ENCODE measurements around the gene SERTAD2.

SERTAD2 gene

GRCh38 chr2:64630752-64631151, 23.0 kb downstream of the SERTAD2 start:
- H3K4me3 ChIP-seq (ENCODE audit: low read depth, low read length), result no peak overlapping the region

- H3K4me3 ChIP-seq (ENCODE audit: low read depth, low read length), result no peak overlapping the region
Observed at GRCh38 chr2:64629875-64630274, 23.8 kb downstream of the SERTAD2 start.

GRCh38 chr2:64629329-64629781, 24.4 kb downstream of the SERTAD2 start:
- no peak overlapping the region for H3K4me3 ChIP-seq (ENCODE audit: low read depth, low read length)

GRCh38 chr2:64627860-64628841, 25.6 kb downstream of the SERTAD2 start:
- no peak overlapping the region for H3K4me3 ChIP-seq (ENCODE audit: low read depth, low read length)

GRCh38 chr2:64626963-64627760, 26.6 kb downstream of the SERTAD2 start:
- no peak overlapping the region for H3K4me3 ChIP-seq (ENCODE audit: low read depth, low read length)

- H3K4me3 ChIP-seq (ENCODE audit: low read depth, low read length), result no peak overlapping the region
Observed at GRCh38 chr2:64626146-64626809, 27.4 kb downstream of the SERTAD2 start.

- no peak overlapping the region for H3K4me3 ChIP-seq (ENCODE audit: low read depth, low read length)
Observed at GRCh38 chr2:64625299-64626145, 28.2 kb downstream of the SERTAD2 start.

- H3K4me3 ChIP-seq (ENCODE audit: low read depth, low read length), result no peak overlapping the region
Observed at GRCh38 chr2:64624862-64625261, 28.9 kb downstream of the SERTAD2 start.

GRCh38 chr2:64624108-64624610, 29.6 kb downstream of the SERTAD2 start:
- H3K4me3 ChIP-seq (ENCODE audit: low read depth, low read length), result no peak overlapping the region

GRCh38 chr2:64623242-64623850, 30.4 kb downstream of the SERTAD2 start:
- H3K4me3 ChIP-seq (ENCODE audit: low read depth, low read length), result no peak overlapping the region

GRCh38 chr2:64622443-64623241, 31.1 kb downstream of the SERTAD2 start:
- H3K4me3 ChIP-seq (ENCODE audit: low read depth, low read length), result no peak overlapping the region

- no peak overlapping the region for H3K4me3 ChIP-seq (ENCODE audit: low read depth, low read length)
Observed at GRCh38 chr2:64620661-64621060, 33.1 kb downstream of the SERTAD2 start.

GRCh38 chr2:64617631-64618151, 36.0 kb downstream of the SERTAD2 start:
- H3K4me3 ChIP-seq (ENCODE audit: low read depth, low read length), result no peak overlapping the region

- H3K4me3 ChIP-seq (ENCODE audit: low read depth, low read length), result no peak overlapping the region
Observed at GRCh38 chr2:64615844-64616536, 37.7 kb downstream of the SERTAD2 start.

- H3K4me3 ChIP-seq (ENCODE audit: low read depth, low read length), result no peak overlapping the region
Observed at GRCh38 chr2:64615192-64615763, 38.4 kb downstream of the SERTAD2 start.

- no peak overlapping the region for H3K4me3 ChIP-seq (ENCODE audit: low read depth, low read length)
Observed at GRCh38 chr2:64613276-64613675, 40.4 kb downstream of the SERTAD2 start.

- no peak overlapping the region for H3K4me3 ChIP-seq (ENCODE audit: low read depth, low read length)
Observed at GRCh38 chr2:64612575-64613195, 41.0 kb downstream of the SERTAD2 start.
